A673 (cell line): ENCODE measurements around the gene INTS11.

Experiments used
- EZH2 ChIP-seq: fragments of 200-600 bp; sonication (generic); IDR thresholded peaks from 2 replicates; pipeline ENCODE4 v1.6.1; 2017; ENCODE audit warnings: borderline replicate concordance, low read depth, mild to moderate bottlenecking, mixed read lengths, antibody characterized with exemption, low read length; ENCODE audit not compliant: poor library complexity, severe bottlenecking
- TF ChIP-seq, protein P1 (sequence below): fragments of 300-800, 200-600 bp; sonication (generic); conservative IDR thresholded peaks from 2 replicates; pipeline ENCODE4 v1.5.1; 2017; ENCODE audit warnings: low read depth, mild to moderate bottlenecking, antibody characterized with exemption, low read length, moderate library complexity, mixed read lengths

DNA sequence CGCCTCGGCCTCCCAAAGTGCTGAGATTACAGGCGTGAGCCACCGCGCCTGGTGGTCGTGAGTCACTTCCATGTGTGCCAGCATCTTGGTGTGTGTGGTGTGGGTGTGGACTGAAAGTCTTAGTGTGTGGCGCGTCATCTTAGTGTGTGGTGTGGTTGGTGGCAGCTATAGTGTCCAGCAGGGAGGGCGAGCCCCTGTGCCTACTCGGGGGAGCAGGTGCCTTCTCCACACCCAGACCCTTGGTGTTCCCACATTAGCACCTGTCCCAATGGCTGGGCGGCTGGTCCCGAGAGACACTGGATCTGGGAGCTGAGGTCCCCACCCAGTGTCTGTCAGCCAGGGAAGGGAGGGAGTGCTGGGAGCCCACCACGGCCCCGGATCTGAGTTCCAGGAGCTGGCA, 41.5 kb downstream of the INTS11 start:
- no peak for TF ChIP-seq EZH2
- TF ChIP-seq, protein P1, sequence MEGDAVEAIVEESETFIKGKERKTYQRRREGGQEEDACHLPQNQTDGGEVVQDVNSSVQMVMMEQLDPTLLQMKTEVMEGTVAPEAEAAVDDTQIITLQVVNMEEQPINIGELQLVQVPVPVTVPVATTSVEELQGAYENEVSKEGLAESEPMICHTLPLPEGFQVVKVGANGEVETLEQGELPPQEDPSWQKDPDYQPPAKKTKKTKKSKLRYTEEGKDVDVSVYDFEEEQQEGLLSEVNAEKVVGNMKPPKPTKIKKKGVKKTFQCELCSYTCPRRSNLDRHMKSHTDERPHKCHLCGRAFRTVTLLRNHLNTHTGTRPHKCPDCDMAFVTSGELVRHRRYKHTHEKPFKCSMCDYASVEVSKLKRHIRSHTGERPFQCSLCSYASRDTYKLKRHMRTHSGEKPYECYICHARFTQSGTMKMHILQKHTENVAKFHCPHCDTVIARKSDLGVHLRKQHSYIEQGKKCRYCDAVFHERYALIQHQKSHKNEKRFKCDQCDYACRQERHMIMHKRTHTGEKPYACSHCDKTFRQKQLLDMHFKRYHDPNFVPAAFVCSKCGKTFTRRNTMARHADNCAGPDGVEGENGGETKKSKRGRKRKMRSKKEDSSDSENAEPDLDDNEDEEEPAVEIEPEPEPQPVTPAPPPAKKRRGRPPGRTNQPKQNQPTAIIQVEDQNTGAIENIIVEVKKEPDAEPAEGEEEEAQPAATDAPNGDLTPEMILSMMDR, result no peak
